HepG2 (cell line): ENCODE measurements around the gene UCP2. TPM values are rescaled to one million over a fixed set of nuclear protein-coding genes. Genes with fewer than 3 reads are reported as not detected.
A peak's percentile ranks its signal among the peaks of the same experiment; 100 is the strongest.

Experiments
- AHR ChIP-seq: IDR thresholded peaks from 2 replicates; pipeline ENCODE4 v1.6.1; 2018; ENCODE audit warnings: missing genetic modification reagents, missing compliant biosample characterization
- BHLHE40 ChIP-seq: IDR thresholded peaks from 2 replicates; pipeline ENCODE4 v1.6.1; 2011; ENCODE audit warnings: low read length, improper control_type of control experiment
- DMTF1 ChIP-seq: sonication (generic); formaldehyde crosslinking; IDR thresholded peaks from 2 replicates; pipeline ENCODE4 v1.4.0; 2020; ENCODE audit warnings: mild to moderate bottlenecking, missing genetic modification reagents
- KIAA2018 ChIP-seq: sonication (generic); formaldehyde crosslinking; IDR thresholded peaks from 2 replicates; pipeline ENCODE4 v1.5.0; 2020; ENCODE audit warnings: mild to moderate bottlenecking, missing genetic modification reagents, borderline replicate concordance
- KLF15 ChIP-seq: sonication (generic); formaldehyde crosslinking; IDR thresholded peaks from 2 replicates; pipeline ENCODE4 v1.8.1; 2023; ENCODE audit warnings: borderline replicate concordance, mild to moderate bottlenecking, inconsistent platforms, missing genetic modification reagents, mixed read lengths
- MBD4 ChIP-seq: IDR thresholded peaks from 2 replicates; pipeline ENCODE4 v1.6.1; 2012; ENCODE audit warnings: low read length, inconsistent platforms, borderline replicate concordance
- NFKB2 ChIP-seq: sonication (generic); formaldehyde crosslinking; IDR thresholded peaks from 2 replicates; pipeline ENCODE4 v1.4.0; 2020; ENCODE audit warnings: missing genetic modification reagents, borderline replicate concordance
- RAD51 ChIP-seq: fragments of 450-650 bp; IDR thresholded peaks from 2 replicates; pipeline ENCODE4 v1.6.1; 2016; ENCODE audit warnings: borderline replicate concordance
- ZNF224 ChIP-seq: sonication (generic); formaldehyde crosslinking; IDR thresholded peaks from 2 replicates; pipeline ENCODE4 v1.5.0; 2020; ENCODE audit warnings: mild to moderate bottlenecking, missing genetic modification reagents
- ZNF563 ChIP-seq: sonication (generic); formaldehyde crosslinking; IDR thresholded peaks from 2 replicates; pipeline ENCODE4 v1.8.0; 2022; ENCODE audit warnings: mild to moderate bottlenecking, moderate library complexity, missing genetic modification reagents
- ZNF577 ChIP-seq: sonication (generic); formaldehyde crosslinking; IDR thresholded peaks from 2 replicates; pipeline ENCODE4 v1.4.0; 2020; ENCODE audit warnings: mild to moderate bottlenecking, low read depth, missing genetic modification reagents, borderline replicate concordance
- ZNF672 ChIP-seq: sonication (generic); formaldehyde crosslinking; IDR thresholded peaks from 2 replicates; pipeline ENCODE4 v1.8.1; 2022; ENCODE audit warnings: missing genetic modification reagents
- ZNF674 ChIP-seq: sonication (generic); formaldehyde crosslinking; IDR thresholded peaks from 2 replicates; pipeline ENCODE4 v1.5.0; 2020; ENCODE audit warnings: low read depth, mild to moderate bottlenecking, missing genetic modification reagents
- ZNF703 ChIP-seq: sonication (generic); formaldehyde crosslinking; IDR thresholded peaks from 2 replicates; pipeline ENCODE4 v1.5.1; 2020; ENCODE audit warnings: missing genetic modification reagents, mild to moderate bottlenecking, moderate library complexity, borderline replicate concordance
- ZNF780A ChIP-seq: sonication (generic); formaldehyde crosslinking; IDR thresholded peaks from 2 replicates; pipeline ENCODE4 v1.8.0; 2022; ENCODE audit warnings: mild to moderate bottlenecking, missing genetic modification reagents, moderate library complexity
- ZNF879 ChIP-seq: sonication (generic); formaldehyde crosslinking; IDR thresholded peaks from 2 replicates; pipeline ENCODE4 v1.8.1; 2023; ENCODE audit warnings: missing genetic modification reagents
- polyA plus RNA-seq, 8 experiments: library from polyadenylated mRNA; depleted of rRNA in 3 of 8; stranded (reverse) in 7 of 8; unstranded in 1 of 8; fragments of >200 nt; fragmentation: Illumina TruSeq in 4 of 8; extraction: Trizol in 4 of 8; gene quantifications; 2 replicates each; pipeline versions ENCODE4 v1.2.1 to v1.2.3, GENCODE V29; 2011 to 2016; ENCODE audit warnings: low read depth in 4 of 8, missing spikeins in 1 of 8, mixed read lengths in 1 of 8; ENCODE audit not compliant: insufficient read depth in 1 of 8
- total RNA-seq, 5 experiments: library from RNA; depleted of rRNA; stranded (reverse); fragments of >200 nt; fragmentation: Illumina TruSeq; extraction: Trizol; gene quantifications; 2 replicates each; pipeline ENCODE4 v1.2.3, GENCODE V29; 2016; ENCODE audit warnings: low read depth in 1 of 5
- TF ChIP-seq, protein P1 (sequence below): sonication (generic); formaldehyde crosslinking; IDR thresholded peaks from 2 replicates; pipeline ENCODE4 v1.5.0; 2020; ENCODE audit warnings: missing genetic modification reagents
- TF ChIP-seq, protein P2 (sequence below): IDR thresholded peaks from 2 replicates; pipeline ENCODE4 v1.6.1; 2016; ENCODE audit warnings: mild to moderate bottlenecking, missing biosample characterization, missing genetic modification reagents

The UCP2 gene
- total and polyA plus RNA-seq, 2 of the 13 experiments (the other 11 are each of a cell fraction or from before 2014, with no cell fraction given), result 2.7 to 3.2 TPM

GRCh38 chr11:73982990-73983740 lies 522 bp upstream of the UCP2 start (continued):
- TF ChIP-seq KIAA2018 (CRISPR knock-in tag) (no peak), ZNF672 (CRISPR knock-in tag) (no peak), KLF15 (CRISPR knock-in tag) (peak; percentile 88), AHR (0 out of 2 replicates have a peak, but pooled peaks have one; percentile 19), BHLHE40 (peak; percentile 91), ZNF563 (CRISPR knock-in tag) (peak; percentile 95), NFKB2 (CRISPR knock-in tag) (peak; percentile 97), ZNF780A (CRISPR knock-in tag) (no peak), ZNF879 (CRISPR knock-in tag) (no peak), ZNF703 (peak; percentile 89; the same call in 1 of the 2 replicates), ZNF224 (CRISPR knock-in tag) (peak; percentile 61; the same call in 1 of the 2 replicates), DMTF1 (CRISPR knock-in tag) (peak; percentile 85; the same call in 1 of the 2 replicates), MBD4 (no peak), ZNF577 (no peak; the same call in 1 of the 2 replicates), RAD51 (peak; percentile 15; the same call in 1 of the 2 replicates), ZNF674 (CRISPR knock-in tag) (no peak)
- TF ChIP-seq, protein P1, sequence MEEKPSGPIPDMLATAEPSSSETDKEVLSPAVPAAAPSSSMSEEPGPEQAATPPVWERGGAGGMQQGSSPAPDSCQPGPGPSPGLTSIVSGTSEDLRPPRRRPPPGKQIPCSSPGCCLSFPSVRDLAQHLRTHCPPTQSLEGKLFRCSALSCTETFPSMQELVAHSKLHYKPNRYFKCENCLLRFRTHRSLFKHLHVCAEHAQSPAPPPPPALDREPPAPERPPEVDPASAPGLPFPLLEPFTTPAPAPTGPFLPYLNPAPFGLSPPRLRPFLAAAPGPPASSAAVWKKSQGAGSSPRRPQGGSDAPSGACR, result peak; percentile 86
- TF ChIP-seq, protein P2, sequence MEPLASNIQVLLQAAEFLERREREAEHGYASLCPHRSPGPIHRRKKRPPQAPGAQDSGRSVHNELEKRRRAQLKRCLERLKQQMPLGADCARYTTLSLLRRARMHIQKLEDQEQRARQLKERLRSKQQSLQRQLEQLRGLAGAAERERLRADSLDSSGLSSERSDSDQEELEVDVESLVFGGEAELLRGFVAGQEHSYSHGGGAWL (CRISPR knock-in tag), result peak; percentile 90
